WTC11 (cell line): Measurements from ENCODE around the gene GNG3.

Experiments
- AFF4 ChIP-seq: sonication (generic); formaldehyde crosslinking; IDR thresholded peaks from 2 replicates; pipeline ENCODE4 v1.8.1; 2023; ENCODE audit warnings: mild to moderate bottlenecking, missing genetic modification reagents, borderline replicate concordance
- ATF6 ChIP-seq: sonication (generic); formaldehyde crosslinking; IDR thresholded peaks from 2 replicates; pipeline ENCODE4 v1.8.1; 2023; ENCODE audit warnings: mild to moderate bottlenecking, missing genetic modification reagents
- CTCF ChIP-seq: fragments of 200-600 bp; IDR thresholded peaks from 2 replicates; pipeline ENCODE4 v1.8.0; 2022; ENCODE audit warnings: antibody characterized with exemption
- JUN ChIP-seq: sonication (generic); formaldehyde crosslinking; IDR thresholded peaks from 2 replicates; pipeline ENCODE4 v1.8.0; 2023; ENCODE audit warnings: mild to moderate bottlenecking, missing genetic modification reagents
- MAX ChIP-seq: sonication (generic); formaldehyde crosslinking; IDR thresholded peaks from 2 replicates; pipeline ENCODE4 v1.8.0; 2022; ENCODE audit warnings: mild to moderate bottlenecking, missing genetic modification reagents
- MXD4 ChIP-seq: fragments of 250-450 bp; sonication (Bioruptor Pico); IDR thresholded peaks from 2 replicates; pipeline ENCODE4 v1.8.0; 2021; ENCODE audit warnings: mild to moderate bottlenecking, moderate library complexity, borderline replicate concordance
- NFYB ChIP-seq: sonication (generic); formaldehyde crosslinking; conservative IDR thresholded peaks from 2 replicates; pipeline ENCODE4 v1.8.0; 2022; ENCODE audit warnings: low read depth, missing genetic modification reagents
- NR2C2 ChIP-seq: sonication (generic); formaldehyde crosslinking; IDR thresholded peaks from 2 replicates; pipeline ENCODE4 v1.8.0; 2022; ENCODE audit warnings: mild to moderate bottlenecking, missing genetic modification reagents
- NR3C1 ChIP-seq: sonication (generic); formaldehyde crosslinking; conservative IDR thresholded peaks from 2 replicates; pipeline ENCODE4 v1.8.1; 2023; ENCODE audit warnings: low read depth, mild to moderate bottlenecking, missing genetic modification reagents
- PRDM15 ChIP-seq: sonication (generic); formaldehyde crosslinking; IDR thresholded peaks from 2 replicates; pipeline ENCODE4 v1.8.0; 2022; ENCODE audit warnings: missing genetic modification reagents
- SMAD4 ChIP-seq: sonication (generic); formaldehyde crosslinking; IDR thresholded peaks from 2 replicates; pipeline ENCODE4 v1.8.0; 2022; ENCODE audit warnings: mild to moderate bottlenecking, missing genetic modification reagents
- SP1 ChIP-seq: sonication (generic); formaldehyde crosslinking; conservative IDR thresholded peaks from 2 replicates; pipeline ENCODE4 v1.8.1; 2022; ENCODE audit warnings: missing genetic modification reagents
- ZBTB43 ChIP-seq: sonication (generic); formaldehyde crosslinking; IDR thresholded peaks from 2 replicates; pipeline ENCODE4 v1.8.1; 2023; ENCODE audit warnings: mild to moderate bottlenecking, missing genetic modification reagents

- no peak for TF ChIP-seq MXD4 (CRISPR knock-in tag)
- TF ChIP-seq PRDM15: no peak
- no peak for TF ChIP-seq SP1 (CRISPR knock-in tag)
- no peak for TF ChIP-seq ZBTB43 (CRISPR knock-in tag)
- no peak for TF ChIP-seq CTCF
- TF ChIP-seq JUN (CRISPR knock-in tag): no peak
- no peak for TF ChIP-seq NR2C2 (CRISPR knock-in tag)
- TF ChIP-seq MAX (CRISPR knock-in tag): no peak
- no peak for TF ChIP-seq NR3C1 (CRISPR knock-in tag)
- no peak for TF ChIP-seq SMAD4
- no peak for TF ChIP-seq NFYB (CRISPR knock-in tag)
- TF ChIP-seq ATF6 (CRISPR knock-in tag): no peak
- TF ChIP-seq AFF4 (CRISPR knock-in tag): no peak
Observed at GRCh38 chr11:62669420-62670161, 37.9 kb upstream of the GNG3 start.
